Measurements from ENCODE around the gene GNAL. TPM values are rescaled to one million over a fixed set of nuclear protein-coding genes. Genes with fewer than 3 reads are reported as not detected.

Gene GNAL
- total and polyA plus RNA-seq, 7 donors, result 0.90 to 30.8 (median 5.5) TPM

GRCh38 chr18:11864471-11864870 is 175.4 kb downstream of the GNAL start:
- WGBS, 3 donors, result 70 to 76% (median 70%) methylated on average over 2 of the region's 2 CpGs
- no peak for ATAC-seq
- Histone ChIP-seq H3K4me1 (peaks cover 5% of the 10 kb centered on the region), H3K4me3 (no peak overlapping the region), H3K27ac (no peak overlapping the region), H3K36me3 (ENCODE audit: insufficient read depth in 1 of 2, low read depth in 1 of 2) (peaks cover 0 to 47% of the 10 kb centered on the region in 2 donors), H3K27me3 (ENCODE audit: insufficient read depth in 3 of 3, low read length in 2 of 3) (no peaks in the 10 kb centered on the region), H3K9me3 (no peaks in the 10 kb centered on the region)
- DNase-seq, result no peak
- TF ChIP-seq CTCF (IDR thresholded peaks at IDR 0.05), result no peak
- intact Hi-C loops (cut with DNase I), result no loop called here

- no peak for TF ChIP-seq CTCF (IDR thresholded peaks at IDR 0.05)
- H3K36me3 ChIP-seq (ENCODE audit: insufficient read depth in 1 of 2, low read depth in 1 of 2), result peaks cover 0 to 53% of the 10 kb centered on the region in 2 donors
- H3K9me3 ChIP-seq, result no peaks in the 10 kb centered on the region
- no peak overlapping the region for H3K27ac ChIP-seq
- intact Hi-C loops (cut with DNase I), result no loop called here
- H3K27me3 ChIP-seq (ENCODE audit: insufficient read depth in 3 of 3, low read length in 2 of 3), result no peaks in the 10 kb centered on the region
- no peaks in the 10 kb centered on the region for H3K4me1 ChIP-seq
- DNase-seq (no peak), ATAC-seq (no peak)
- no peak overlapping the region for H3K4me3 ChIP-seq
- WGBS, 3 donors, result 87 to 89% (median 89%) methylated on average over 12 of the region's 12 CpGs
These were observed 176.0 kb downstream of the GNAL start for GRCh38 chr18:11865071-11865470.

- no peaks in the 10 kb centered on the region for H3K27me3 ChIP-seq (ENCODE audit: insufficient read depth in 3 of 3, low read length in 2 of 3)
- no peak overlapping the region for H3K4me3 ChIP-seq
- WGBS, 3 donors, result 81 to 88% (median 82%) methylated on average over 10 of the region's 10 CpGs
- H3K27ac ChIP-seq, result no peak overlapping the region
- H3K4me1 ChIP-seq, result no peaks in the 10 kb centered on the region
- no peak for TF ChIP-seq CTCF (IDR thresholded peaks at IDR 0.05)
- no peaks in the 10 kb centered on the region for H3K9me3 ChIP-seq
- H3K36me3 ChIP-seq (ENCODE audit: insufficient read depth in 1 of 2, low read depth in 1 of 2), result peaks cover 0 to 64% of the 10 kb centered on the region in 2 donors
- intact Hi-C loops (cut with DNase I), result no loop called here
- DNase-seq (no peak), ATAC-seq (no peak)
These were observed 177.3 kb downstream of the GNAL start for GRCh38 chr18:11866329-11866728.

GRCh38 chr18:11866764-11867163 is 177.7 kb downstream of the GNAL start:
- no peak for TF ChIP-seq CTCF (IDR thresholded peaks at IDR 0.05)
- no peak overlapping the region for H3K27ac ChIP-seq
- H3K9me3 ChIP-seq, result no peaks in the 10 kb centered on the region
- intact Hi-C loops (cut with DNase I), result no loop called here
- WGBS, 3 donors, result 67 to 82% (median 74%) methylated on average over 5 of the region's 5 CpGs
- ATAC-seq (no peak), DNase-seq (no peak)
- no peaks in the 10 kb centered on the region for H3K4me1 ChIP-seq
- H3K27me3 ChIP-seq (ENCODE audit: insufficient read depth in 3 of 3, low read length in 2 of 3), result no peaks in the 10 kb centered on the region
- H3K36me3 ChIP-seq (ENCODE audit: insufficient read depth in 1 of 2, low read depth in 1 of 2), result peaks cover 0 to 68% of the 10 kb centered on the region in 2 donors
- H3K4me3 ChIP-seq, result no peak overlapping the region

- intact Hi-C loops (cut with DNase I), result no loop called here
- Histone ChIP-seq H3K9me3 (no peaks in the 10 kb centered on the region), H3K36me3 (ENCODE audit: insufficient read depth in 1 of 2, low read depth in 1 of 2) (peaks cover 0 to 76% of the 10 kb centered on the region in 2 donors), H3K27me3 (ENCODE audit: insufficient read depth in 3 of 3, low read length in 2 of 3) (no peaks in the 10 kb centered on the region), H3K4me1 (peaks cover 5% of the 10 kb centered on the region), H3K27ac (no peak overlapping the region), H3K4me3 (no peak overlapping the region)
- no peak for TF ChIP-seq CTCF (IDR thresholded peaks at IDR 0.05)
- no peak for DNase-seq
- no peak for ATAC-seq
- WGBS, 3 donors, result 95 to 96% (median 96%) methylated on average over 8 of the region's 8 CpGs
These were observed 179.2 kb downstream of the GNAL start for GRCh38 chr18:11868230-11868629.

Data from psoas muscle (tissue), 8 donors.